ENCODE measurements around the gene FZR1.

- TF ChIP-seq EZH2 (IDR thresholded peaks at IDR 0.05; ENCODE audit: low read depth) (no peak), CTCF (conservative IDR thresholded peaks at IDR 0.05) (no peak)
Measured at GRCh38 chr19:3538965-3539755, 33.0 kb downstream of the FZR1 start, which contains the start of gene TEKTIP1.
